ENCODE results near the gene PCDH12.

DNA sequence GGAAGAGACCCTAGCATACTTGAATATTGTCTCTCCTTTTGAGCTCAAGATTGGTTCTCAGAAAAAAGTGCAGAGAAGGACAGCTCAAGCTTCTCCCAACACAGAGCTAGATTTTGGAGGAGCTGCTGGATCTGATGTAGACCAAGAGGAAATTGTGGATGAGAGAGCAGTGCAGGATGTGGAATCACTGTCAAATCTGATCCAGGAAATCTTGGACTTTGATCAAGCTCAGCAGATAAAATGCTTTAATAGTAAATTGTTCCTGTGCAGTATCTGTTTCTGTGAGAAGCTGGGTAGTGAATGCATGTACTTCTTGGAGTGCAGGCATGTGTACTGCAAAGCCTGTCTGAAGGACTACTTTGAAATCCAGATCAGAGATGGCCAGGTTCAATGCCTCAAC lies 20.4 kb upstream of the PCDH12 start:
- TF ChIP-seq POLR2A (IDR thresholded peaks at IDR 0.05) = no peak
- TF ChIP-seq, protein P1, sequence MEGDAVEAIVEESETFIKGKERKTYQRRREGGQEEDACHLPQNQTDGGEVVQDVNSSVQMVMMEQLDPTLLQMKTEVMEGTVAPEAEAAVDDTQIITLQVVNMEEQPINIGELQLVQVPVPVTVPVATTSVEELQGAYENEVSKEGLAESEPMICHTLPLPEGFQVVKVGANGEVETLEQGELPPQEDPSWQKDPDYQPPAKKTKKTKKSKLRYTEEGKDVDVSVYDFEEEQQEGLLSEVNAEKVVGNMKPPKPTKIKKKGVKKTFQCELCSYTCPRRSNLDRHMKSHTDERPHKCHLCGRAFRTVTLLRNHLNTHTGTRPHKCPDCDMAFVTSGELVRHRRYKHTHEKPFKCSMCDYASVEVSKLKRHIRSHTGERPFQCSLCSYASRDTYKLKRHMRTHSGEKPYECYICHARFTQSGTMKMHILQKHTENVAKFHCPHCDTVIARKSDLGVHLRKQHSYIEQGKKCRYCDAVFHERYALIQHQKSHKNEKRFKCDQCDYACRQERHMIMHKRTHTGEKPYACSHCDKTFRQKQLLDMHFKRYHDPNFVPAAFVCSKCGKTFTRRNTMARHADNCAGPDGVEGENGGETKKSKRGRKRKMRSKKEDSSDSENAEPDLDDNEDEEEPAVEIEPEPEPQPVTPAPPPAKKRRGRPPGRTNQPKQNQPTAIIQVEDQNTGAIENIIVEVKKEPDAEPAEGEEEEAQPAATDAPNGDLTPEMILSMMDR (IDR thresholded peaks at IDR 0.05) = no peak

Data from heart left ventricle (tissue), 13 donors.